HepG2 (cell line): ENCODE results near the gene MDH1B. TPM values are rescaled to one million over a fixed set of nuclear protein-coding genes. Genes with fewer than 3 reads are reported as not detected.

Experiments
- CBX5 ChIP-seq: sonication (generic); formaldehyde crosslinking; IDR thresholded peaks from 2 replicates; pipeline ENCODE4 v1.4.0; 2020; ENCODE audit warnings: missing genetic modification reagents, borderline replicate concordance
- CHCHD3 ChIP-seq: sonication (generic); formaldehyde crosslinking; IDR thresholded peaks from 2 replicates; pipeline ENCODE4 v1.8.0; 2022; ENCODE audit warnings: mild to moderate bottlenecking, missing genetic modification reagents, moderate library complexity
- DRAP1 ChIP-seq: IDR thresholded peaks from 2 replicates; pipeline ENCODE4 v1.6.1; 2016; ENCODE audit warnings: missing genetic modification reagents, missing compliant biosample characterization
- E2F5 ChIP-seq: sonication (generic); formaldehyde crosslinking; conservative IDR thresholded peaks from 2 replicates; pipeline ENCODE4 v1.4.0; 2020; ENCODE audit warnings: missing genetic modification reagents
- ELF3 ChIP-seq: IDR thresholded peaks from 2 replicates; pipeline ENCODE4 v1.6.1; 2016; ENCODE audit warnings: missing genetic modification reagents, missing compliant biosample characterization
- EP300 ChIP-seq, 3 experiments: sonication (generic) in 1 of 3; formaldehyde crosslinking in 1 of 3; IDR thresholded peaks; 2 replicates each; pipeline versions ENCODE4 v1.5.1 to v1.6.1; 2011 to 2020; ENCODE audit warnings: low read depth in 2 of 3, low read length in 2 of 3, borderline replicate concordance in 1 of 3, improper control_type of control experiment in 1 of 3, mild to moderate bottlenecking in 1 of 3, missing genetic modification reagents in 1 of 3, moderate library complexity in 1 of 3
- EZH2 ChIP-seq: conservative IDR thresholded peaks from 2 replicates; pipeline ENCODE4 v1.6.1; 2012; ENCODE audit warnings: mild to moderate bottlenecking, low read depth, low read length, moderate library complexity
- HNF1A ChIP-seq, 2 experiments: sonication (generic) in 1 of 2; formaldehyde crosslinking in 1 of 2; IDR thresholded peaks; 2 replicates each; pipeline versions ENCODE4 v1.4.0 to v1.6.1; 2016 to 2020; ENCODE audit warnings: borderline replicate concordance in 1 of 2, low read depth in 1 of 2, mild to moderate bottlenecking in 1 of 2, missing genetic modification reagents in 1 of 2
- PATZ1 ChIP-seq: sonication (generic); formaldehyde crosslinking; IDR thresholded peaks from 2 replicates; pipeline ENCODE4 v1.4.0; 2020; ENCODE audit warnings: missing genetic modification reagents
- SALL1 ChIP-seq: sonication (generic); formaldehyde crosslinking; IDR thresholded peaks from 2 replicates; pipeline ENCODE4 v1.8.0; 2022; ENCODE audit warnings: mild to moderate bottlenecking, missing genetic modification reagents
- ZBTB39 ChIP-seq: sonication (generic); formaldehyde crosslinking; IDR thresholded peaks from 2 replicates; pipeline ENCODE4 v1.5.0; 2020; ENCODE audit warnings: missing genetic modification reagents
- ZNF136 ChIP-seq: sonication (generic); formaldehyde crosslinking; IDR thresholded peaks from 2 replicates; pipeline ENCODE4 v1.8.1; 2022; ENCODE audit warnings: low read depth, mild to moderate bottlenecking, moderate library complexity, missing genetic modification reagents
- ZNF234 ChIP-seq: sonication (generic); formaldehyde crosslinking; conservative IDR thresholded peaks from 2 replicates; pipeline ENCODE4 v1.5.1; 2020; ENCODE audit warnings: mild to moderate bottlenecking, missing genetic modification reagents
- ZNF253 ChIP-seq: sonication (generic); formaldehyde crosslinking; IDR thresholded peaks from 2 replicates; pipeline ENCODE4 v1.8.0; 2022; ENCODE audit warnings: mild to moderate bottlenecking, missing genetic modification reagents, borderline replicate concordance
- ZNF382 ChIP-seq: sonication (generic); formaldehyde crosslinking; IDR thresholded peaks from 2 replicates; pipeline ENCODE4 v1.5.0; 2020; ENCODE audit warnings: missing genetic modification reagents, mild to moderate bottlenecking, borderline replicate concordance
- ZNF709 ChIP-seq: sonication (generic); formaldehyde crosslinking; IDR thresholded peaks from 2 replicates; pipeline ENCODE4 v1.5.0; 2020; ENCODE audit warnings: mild to moderate bottlenecking, missing genetic modification reagents
- polyA plus RNA-seq, 8 experiments: library from polyadenylated mRNA; depleted of rRNA in 3 of 8; stranded (reverse) in 7 of 8; unstranded in 1 of 8; fragments of >200 nt; fragmentation: Illumina TruSeq in 4 of 8; extraction: Trizol in 4 of 8; gene quantifications; 2 replicates each; pipeline versions ENCODE4 v1.2.1 to v1.2.3, GENCODE V29; 2011 to 2016; ENCODE audit warnings: low read depth in 4 of 8, missing spikeins in 1 of 8, mixed read lengths in 1 of 8; ENCODE audit not compliant: insufficient read depth in 1 of 8
- total RNA-seq, 5 experiments: library from RNA; depleted of rRNA; stranded (reverse); fragments of >200 nt; fragmentation: Illumina TruSeq; extraction: Trizol; gene quantifications; 2 replicates each; pipeline ENCODE4 v1.2.3, GENCODE V29; 2016; ENCODE audit warnings: low read depth in 1 of 5

Gene MDH1B
- total and polyA plus RNA-seq, 2 of the 13 experiments (the other 11 are each of a cell fraction or from before 2014, with no cell fraction given) = 0.17 to 0.86 TPM

- TF ChIP-seq ZNF709 = no peak
- peak; percentile 20; the same call in 1 of the 2 replicates for TF ChIP-seq ZNF136 (CRISPR knock-in tag)
- peak; percentile 24; the same call in 1 of the 2 replicates for TF ChIP-seq E2F5 (CRISPR knock-in tag)
- no peak for TF ChIP-seq EZH2
- TF ChIP-seq CBX5 (CRISPR knock-in tag) = peak; percentile 88; the same call in 1 of the 2 replicates
- TF ChIP-seq ZNF382 (CRISPR knock-in tag) = no peak
- peak; percentile 57; the same call in 1 of the 2 replicates for TF ChIP-seq HNF1A (IDR thresholded peaks at IDR 0.05; ENCODE audit: low read depth)
- peak; percentile 68; the same call in 1 of the 2 replicates for TF ChIP-seq HNF1A (CRISPR knock-in tag; IDR thresholded peaks at IDR 0.05; ENCODE audit: borderline replicate concordance)
- 0 out of 4 replicates have a peak, but pooled peaks of 1 of the 2 experiments have one; percentile 15 for TF ChIP-seq EP300 (IDR thresholded peaks at IDR 0.05; ENCODE audit: low read depth in 2 of 2, low read length in 2 of 2)
- TF ChIP-seq EP300 (CRISPR knock-in tag; IDR thresholded peaks at IDR 0.05; ENCODE audit: borderline replicate concordance) = no peak; the same call in 1 of the 2 replicates
- peak; percentile 77 for TF ChIP-seq SALL1 (CRISPR knock-in tag)
- TF ChIP-seq DRAP1 (CRISPR knock-in tag) = peak; percentile 82
- TF ChIP-seq ZNF253 (CRISPR knock-in tag) = 0 out of 2 replicates have a peak, but pooled peaks have one; percentile 53
- 0 out of 2 replicates have a peak, but pooled peaks have one; percentile 29 for TF ChIP-seq ZNF234 (CRISPR knock-in tag)
- no peak; the same call in 1 of the 2 replicates for TF ChIP-seq PATZ1 (CRISPR knock-in tag)
- 0 out of 2 replicates have a peak, but pooled peaks have one; percentile 58 for TF ChIP-seq ZBTB39 (CRISPR knock-in tag)
- TF ChIP-seq ELF3 (CRISPR knock-in tag) = no peak; the same call in 1 of the 2 replicates
- TF ChIP-seq CHCHD3 = no peak; the same call in 1 of the 2 replicates
Observed at GRCh38 chr2:206765242-206766056, at the start of gene MDH1B, which contains the start of gene FASTKD2 (continued).
